Motor neuron (in vitro differentiated cells): Measurements from ENCODE around the gene KCNJ6. TPM values are rescaled to one million over a fixed set of nuclear protein-coding genes. Genes with fewer than 3 reads are reported as not detected.
"Not testable (repeated sequence)": the region's sequence is repeated elsewhere in the genome, so short reads cannot be mapped to it uniquely, and the experiment has no call there.

Experiments
- ATAC-seq, 8 experiments: fragments of 200-7000 bp; cut with Tn5 transposase; replicated peaks in 6 of 8; 2 replicates each; pipeline ENCODE4 v1.8.0; 2021; ENCODE audit warnings: mild to moderate bottlenecking in 8 of 8, moderate library complexity in 8 of 8
- H3K27ac ChIP-seq, 2 donors: fragments of 250-450 bp; sonication (Bioruptor Pico); 2 replicates each; pipeline ENCODE4 v1.9.0; 2021; ENCODE audit warnings: antibody characterized with exemption in 2 of 2, mild to moderate bottlenecking in 2 of 2, moderate library complexity in 1 of 2
- H3K4me1 ChIP-seq, 2 donors: fragments of 250-450 bp; sonication (Bioruptor Pico); replicated peaks in 1 of 2; 2 replicates each; pipeline ENCODE4 v1.6.1; 2021; ENCODE audit warnings: antibody characterized with exemption in 2 of 2, mild to moderate bottlenecking in 2 of 2, moderate library complexity in 1 of 2
- H3K4me3 ChIP-seq, 5 donors: fragments of 250-450 bp; sonication (Bioruptor Pico); 2 replicates each; pipeline ENCODE4 v1.9.0; 2021; ENCODE audit warnings: antibody characterized with exemption in 5 of 5, mild to moderate bottlenecking in 5 of 5, moderate library complexity in 4 of 5
- WGBS, 10 experiments: fragments of 450-650 bp; shearing (Covaris generic); methylation state at CpG; one replicate each; pipeline ENCODE4 v1.0.0; 2022; 5-methylcytosine and 5-hydroxymethylcytosine counted together
- in situ Hi-C, 9 experiments: fragments of 400-800 bp; cut with MboI; loops; one replicate each; pipeline ENCODE4 v1.15.0; 2021; ENCODE audit warnings: low sequenced_read_pairs in 9 of 9, low pct_unique_long_range_greater_than_20kb in 2 of 9; ENCODE audit not compliant: unreplicated experiment in 9 of 9
- total RNA-seq, 8 experiments: library from RNA; unstranded; fragments of 300-600 nt; gene quantifications; 2 replicates each; pipeline versions ENCODE4 v1.2.3 to v1.2.4, GENCODE V29; 2022

The KCNJ6 gene
- total RNA-seq, 8 experiments from 2014 or later = 0.05 to 3.4 (median 0.61) TPM

DNA sequence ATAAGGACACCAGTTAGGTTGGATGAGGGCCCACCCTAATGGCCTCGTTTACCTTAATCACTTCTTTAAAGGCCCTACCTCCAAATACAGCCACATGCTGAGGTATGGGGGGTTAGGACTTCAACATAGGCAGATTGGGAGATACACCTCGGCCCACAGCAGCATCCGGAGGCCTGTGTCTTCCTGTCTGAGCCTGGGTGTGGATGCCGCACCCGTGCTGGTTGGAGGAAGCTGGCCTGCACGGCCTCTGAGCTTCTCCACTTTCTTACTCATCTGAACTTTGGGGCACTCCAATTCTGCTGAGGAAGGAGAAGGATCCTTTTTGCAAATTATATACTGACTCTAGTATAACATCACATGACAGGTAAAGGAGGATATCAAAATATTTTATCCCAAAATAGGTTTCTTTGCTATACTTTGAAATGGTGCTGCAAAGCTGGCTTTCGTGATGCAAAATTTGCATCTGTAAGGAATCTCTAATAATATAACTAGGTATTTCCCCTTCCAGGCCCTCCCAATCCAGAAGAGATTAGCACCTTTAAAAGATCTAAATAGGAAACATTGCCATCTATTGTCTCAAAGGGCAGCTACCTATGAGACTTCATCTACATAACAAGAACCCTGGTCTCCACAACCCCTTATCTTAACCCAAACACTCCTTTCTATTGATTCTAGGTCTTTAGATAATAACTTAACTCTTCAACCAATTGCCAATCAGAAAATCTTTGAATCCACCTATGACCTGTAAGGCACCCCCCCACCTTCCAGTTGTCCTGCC lies 247.6 kb downstream of the KCNJ6 start:
- Histone ChIP-seq H3K4me1 (no peaks in the 10 kb centered on the region), H3K4me3 (no peak overlapping the region), H3K27ac (no peak overlapping the region)
- WGBS, 10 experiments = 0 to 100% (median 74%) methylated on average over 1 to 4 of the region's 7 CpGs; no CpG with 5 or more reads in 3 of the 10 experiments
- in situ Hi-C loops = no loop called here
- no peak for ATAC-seq

DNA sequence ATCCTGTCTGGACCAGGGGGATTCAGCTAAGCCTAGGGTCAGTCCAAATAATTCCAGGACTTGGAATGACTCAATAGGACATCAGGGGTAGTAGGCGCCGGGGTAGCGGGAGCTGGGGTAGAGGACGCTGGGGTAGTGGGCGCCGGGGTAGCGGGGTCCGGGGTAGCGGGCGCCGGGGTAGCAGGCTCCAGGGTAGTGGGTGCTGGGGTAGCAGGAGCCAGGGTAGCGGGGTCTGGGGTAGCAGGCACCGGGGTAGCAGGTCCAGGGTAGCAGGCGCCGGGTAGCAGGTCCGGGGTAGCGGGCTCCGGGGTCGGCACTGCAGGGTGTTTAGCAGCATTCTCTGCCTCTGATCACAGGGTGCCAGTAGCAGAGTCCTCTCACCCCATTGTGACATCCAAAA lies 248.9 kb downstream of the KCNJ6 start:
- H3K27ac ChIP-seq = no peak overlapping the region
- ATAC-seq = no peak
- WGBS, 10 experiments = 100% methylated on average over 5 of the region's 19 CpGs; no CpG with 5 or more reads in 9 of the 10 experiments
- in situ Hi-C loops = no loop called here
- no peaks in the 10 kb centered on the region for H3K4me1 ChIP-seq
- no peak overlapping the region for H3K4me3 ChIP-seq

DNA sequence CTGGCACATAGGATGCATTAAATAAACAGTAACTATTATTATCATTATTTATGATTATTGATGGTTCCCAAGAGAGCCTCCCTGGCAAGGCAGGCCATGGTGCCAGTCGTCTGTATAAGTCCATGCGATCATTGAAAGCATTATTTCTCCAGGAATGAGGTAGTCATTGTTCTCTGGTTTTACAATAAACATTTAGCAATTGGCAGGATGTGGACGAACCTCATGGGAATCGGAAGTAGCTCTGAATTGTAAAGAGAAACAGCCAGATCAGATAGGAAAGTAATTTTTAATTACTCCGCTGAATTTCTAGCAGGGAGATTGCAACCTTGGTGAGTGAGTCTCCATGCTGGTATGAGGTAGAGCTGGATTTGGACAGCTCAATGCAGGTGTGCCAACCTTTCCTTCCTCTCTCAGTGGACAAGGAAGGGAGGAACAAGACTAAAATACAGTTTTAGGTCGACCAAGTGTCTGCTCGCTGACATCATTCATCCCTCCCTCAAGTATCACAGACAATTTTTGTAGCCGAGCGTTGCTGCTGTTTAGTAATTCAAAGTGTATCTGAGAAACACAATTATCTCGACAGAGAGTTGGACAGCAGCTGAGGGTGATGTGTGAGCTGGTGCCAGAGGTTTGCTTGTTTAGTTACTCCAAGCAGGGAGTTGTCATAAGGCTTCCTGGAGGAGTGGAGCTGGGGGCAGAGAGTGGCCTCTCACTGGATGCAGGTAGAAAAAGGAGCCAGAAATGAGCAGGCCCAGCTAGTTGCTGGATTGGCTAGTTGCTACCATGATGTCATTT lies 250.8 kb downstream of the KCNJ6 start:
- 0 to 100% (median 65%) methylated on average over 1 to 10 of the region's 10 CpGs for WGBS, 10 experiments

DNA sequence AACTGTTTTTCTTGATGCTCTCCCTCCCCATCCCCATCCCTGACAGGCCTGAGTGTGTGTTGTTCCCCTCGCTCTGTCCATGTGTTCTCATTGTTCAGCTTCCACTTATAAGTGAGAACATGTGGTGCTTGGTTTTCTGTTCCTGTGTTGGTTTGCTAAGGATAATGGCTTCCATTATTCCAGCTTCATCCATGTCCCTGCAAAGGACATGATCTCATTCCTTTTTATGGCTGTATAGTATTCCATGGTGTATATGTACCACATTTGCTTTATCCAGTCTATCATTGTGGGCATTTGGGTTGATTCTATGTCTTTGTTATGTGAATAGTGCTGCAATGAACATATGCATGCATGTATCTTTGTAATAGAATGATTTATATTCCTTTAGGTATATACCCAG lies 254.0 kb downstream of the KCNJ6 start:
- in situ Hi-C loops, ATAC-seq, H3K4me3 ChIP-seq, H3K27ac ChIP-seq, H3K4me1 ChIP-seq: not testable (repeated sequence)
- WGBS, 10 experiments = 43 to 100% (median 86%) methylated on average over 1 of the region's 1 CpG; no CpG with 5 or more reads in 5 of the 10 experiments

More for the DNA sequence above, 250.8 kb downstream of the KCNJ6 start:
- peak in 2 of 8 experiments; percentile 3 to 29 for ATAC-seq
- H3K27ac ChIP-seq = no peak overlapping the region
- no peak overlapping the region for H3K4me3 ChIP-seq
- no peaks in the 10 kb centered on the region for H3K4me1 ChIP-seq
- in situ Hi-C loops = no loop called here

DNA sequence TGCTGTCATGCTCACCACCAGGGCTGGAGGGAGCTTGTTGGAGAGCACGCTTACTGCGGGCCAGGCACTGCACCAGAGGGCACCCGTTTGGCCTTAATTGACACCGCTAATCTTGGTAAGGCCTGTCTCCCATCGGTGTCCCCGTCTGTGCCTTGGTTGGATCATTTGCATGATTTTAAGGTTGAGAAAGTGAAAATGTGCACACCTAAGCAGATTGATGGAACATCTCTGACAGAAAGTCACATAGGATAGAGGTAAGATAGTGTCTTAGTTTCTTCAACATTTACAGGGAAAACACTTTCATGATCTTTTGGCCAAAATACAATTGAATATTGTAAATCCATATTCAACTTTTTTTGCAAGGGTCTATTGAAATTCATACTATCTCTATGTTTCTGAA lies 255.5 kb downstream of the KCNJ6 start:
- 68 to 73% methylated on average over 2 to 4 of the region's 6 CpGs; no CpG with 5 or more reads in 8 of the 10 experiments for WGBS, 10 experiments
- H3K4me3 ChIP-seq = no peak overlapping the region
- in situ Hi-C loops = no loop called here
- H3K4me1 ChIP-seq = no peaks in the 10 kb centered on the region
- H3K27ac ChIP-seq = no peak overlapping the region
- ATAC-seq = no peak

DNA sequence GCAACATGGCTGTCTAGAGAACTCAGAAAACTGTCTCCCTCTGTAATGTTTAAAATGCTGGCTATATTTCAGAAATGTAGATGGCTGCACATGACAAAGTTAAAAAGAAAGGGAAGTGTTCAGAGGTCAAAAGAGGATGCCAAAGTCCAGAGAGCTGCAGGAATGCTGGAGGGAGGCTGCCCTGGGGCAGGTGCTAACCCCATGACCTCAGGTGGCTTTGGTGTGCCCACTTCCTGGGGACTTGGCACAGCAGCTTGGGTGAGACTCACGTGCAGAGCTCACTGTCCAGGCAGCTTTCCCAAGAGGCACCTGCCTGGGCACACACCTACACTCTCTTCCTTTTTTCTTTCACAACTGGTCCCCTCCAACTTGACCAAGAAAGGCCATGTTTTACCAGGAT lies 256.4 kb downstream of the KCNJ6 start:
- WGBS, 10 experiments = 40 to 100% (median 67%) methylated on average over 1 of the region's 1 CpG; no CpG with 5 or more reads in 6 of the 10 experiments
- Histone ChIP-seq H3K4me1 (no peaks in the 10 kb centered on the region), H3K4me3 (no peak overlapping the region), H3K27ac (no peak overlapping the region)
- in situ Hi-C loops = no loop called here
- ATAC-seq = no peak

DNA sequence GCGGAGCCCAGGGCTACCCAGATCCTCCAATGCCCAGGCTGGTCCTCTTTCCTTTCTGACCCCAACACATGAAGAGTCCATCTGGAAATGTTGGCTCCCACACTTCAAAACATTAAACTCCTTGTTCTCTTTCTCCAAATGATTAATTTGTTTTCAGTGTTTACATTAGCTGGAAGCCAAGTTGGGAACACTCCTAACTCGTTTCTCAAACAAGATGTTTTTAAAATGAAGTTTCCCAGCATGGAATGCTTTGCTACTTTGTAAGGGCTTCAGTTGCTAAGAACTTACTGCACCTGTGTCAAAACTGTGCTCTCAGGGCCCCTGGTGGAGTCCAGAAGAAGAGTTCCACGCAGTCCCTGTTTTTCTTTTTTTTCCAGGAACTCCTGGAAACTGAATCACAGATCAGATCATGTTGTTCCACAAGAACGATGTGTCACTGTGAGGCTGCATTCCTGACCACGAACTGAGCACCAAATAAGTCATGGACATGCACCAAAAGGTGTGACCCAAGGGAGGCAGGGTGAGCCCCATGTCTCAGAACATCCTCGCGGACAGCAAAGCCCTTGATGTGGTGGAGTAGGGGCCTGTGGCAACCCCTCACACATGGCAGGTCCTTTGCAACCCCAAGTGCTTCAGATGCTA lies 257.3 kb downstream of the KCNJ6 start:
- WGBS, 10 experiments = 0 to 90% (median 50%) methylated on average over 1 to 6 of the region's 7 CpGs; no CpG with 5 or more reads in 2 of the 10 experiments
- H3K27ac ChIP-seq = no peak overlapping the region
- H3K4me3 ChIP-seq = no peak overlapping the region
- peak in 4 of 8 experiments; percentile 75 to 93 (median 82) for ATAC-seq
- in situ Hi-C loops = no loop called here
- no peaks in the 10 kb centered on the region for H3K4me1 ChIP-seq

DNA sequence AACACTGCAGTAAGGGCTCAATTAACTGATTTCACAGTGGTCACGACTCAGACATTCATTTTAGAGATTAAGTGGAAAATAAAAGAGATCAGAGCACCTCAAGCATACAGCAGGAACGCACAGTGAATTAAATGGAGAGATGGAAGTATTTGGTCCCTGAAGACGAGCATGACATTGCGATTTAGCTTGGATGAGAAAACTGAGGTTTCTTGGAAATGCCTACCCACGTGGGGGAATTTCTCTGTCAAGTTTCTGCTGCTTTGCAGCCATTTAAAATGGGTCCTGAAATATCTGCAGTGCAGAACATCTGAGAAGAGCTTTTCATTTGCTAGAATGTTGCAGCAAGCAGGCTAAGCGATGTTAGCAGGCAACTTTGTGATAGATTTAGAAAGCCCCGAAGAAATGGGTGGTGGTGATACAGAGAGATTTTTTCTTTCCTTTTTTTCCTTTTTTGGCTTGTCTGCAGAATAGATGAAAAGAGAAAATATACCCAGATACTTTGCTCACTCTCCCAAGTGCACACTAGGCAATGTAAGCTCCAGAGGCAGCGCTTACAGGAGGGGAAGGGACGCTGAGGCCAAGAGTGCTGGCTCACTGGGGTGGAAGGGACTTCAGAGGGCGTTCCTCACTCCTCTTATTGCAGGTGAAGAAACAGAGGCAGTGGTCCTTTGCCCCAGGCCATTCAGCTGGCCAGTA lies 258.0 kb downstream of the KCNJ6 start:
- in situ Hi-C loops = no loop called here
- Histone ChIP-seq H3K4me3 (no peak overlapping the region), H3K27ac (no peak overlapping the region), H3K4me1 (no peaks in the 10 kb centered on the region)
- WGBS, 10 experiments = 0 to 80% (median 37%) methylated on average over 2 to 9 of the region's 10 CpGs; no CpG with 5 or more reads in 2 of the 10 experiments
- ATAC-seq = peak in 1 of 8 experiments; percentile 38

DNA sequence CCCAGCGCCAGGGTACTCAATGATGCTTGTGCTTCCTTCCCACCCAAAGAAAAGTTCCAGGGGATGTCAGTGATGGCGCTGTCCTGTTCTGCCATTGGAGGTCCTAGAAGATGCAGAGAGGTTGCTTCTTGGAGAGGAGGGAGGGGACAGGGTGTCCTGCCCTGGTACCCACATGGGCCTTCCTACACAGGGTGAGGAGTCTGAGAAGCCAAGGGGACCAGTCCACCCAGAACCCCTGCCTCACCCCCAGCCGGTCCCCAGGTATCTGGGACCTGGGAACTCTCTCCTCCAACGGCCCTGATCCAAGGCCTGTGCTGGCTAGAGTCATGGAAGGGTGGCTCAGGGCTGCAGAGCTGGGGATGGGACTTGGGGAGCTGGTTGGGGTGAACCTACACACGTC lies 259.4 kb downstream of the KCNJ6 start:
- Histone ChIP-seq H3K4me3 (no peak overlapping the region), H3K4me1 (no peaks in the 10 kb centered on the region), H3K27ac (no peak overlapping the region)
- in situ Hi-C loops = no loop called here
- ATAC-seq = no peak
- 21 to 100% (median 63%) methylated on average over 1 to 4 of the region's 5 CpGs; no CpG with 5 or more reads in 4 of the 10 experiments for WGBS, 10 experiments

DNA sequence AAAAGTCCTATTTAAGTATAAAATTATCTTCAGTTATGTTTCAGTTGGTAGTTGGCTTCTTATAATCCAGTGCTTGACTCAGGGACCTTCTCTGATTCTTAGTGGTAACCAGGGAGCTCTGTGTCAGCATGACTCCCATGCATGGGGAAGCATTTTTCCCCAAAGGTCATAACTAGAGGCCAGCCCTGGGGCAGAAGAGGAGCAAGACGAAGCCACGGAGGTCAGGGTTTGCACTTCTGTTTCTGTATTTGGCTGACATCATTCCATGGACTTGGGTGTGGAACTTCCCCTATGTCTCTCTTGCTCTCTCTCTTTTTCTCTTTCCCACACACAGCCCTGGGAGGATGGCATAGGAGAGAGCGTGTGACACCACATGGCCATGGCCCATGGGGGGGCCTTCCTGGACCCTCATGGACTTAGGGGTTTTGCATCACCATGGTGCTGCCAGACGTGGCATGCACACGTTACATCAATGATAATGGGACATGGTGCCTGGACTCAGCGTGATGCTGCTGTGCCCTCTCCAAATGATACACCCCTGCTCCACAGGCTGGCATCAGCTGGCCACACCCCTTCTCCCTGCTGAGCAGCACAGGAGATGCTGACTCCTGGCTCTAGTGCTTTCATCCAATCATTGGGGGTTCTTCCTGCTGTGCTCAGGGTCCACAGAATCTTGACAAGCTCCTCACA lies 260.5 kb downstream of the KCNJ6 start:
- no peak overlapping the region for H3K27ac ChIP-seq
- no peaks in the 10 kb centered on the region for H3K4me1 ChIP-seq
- 20 to 100% (median 90%) methylated on average over 1 to 3 of the region's 6 CpGs; no CpG with 5 or more reads in 4 of the 10 experiments for WGBS, 10 experiments
- in situ Hi-C loops = no loop called here
- H3K4me3 ChIP-seq = no peak overlapping the region
- ATAC-seq = no peak

DNA sequence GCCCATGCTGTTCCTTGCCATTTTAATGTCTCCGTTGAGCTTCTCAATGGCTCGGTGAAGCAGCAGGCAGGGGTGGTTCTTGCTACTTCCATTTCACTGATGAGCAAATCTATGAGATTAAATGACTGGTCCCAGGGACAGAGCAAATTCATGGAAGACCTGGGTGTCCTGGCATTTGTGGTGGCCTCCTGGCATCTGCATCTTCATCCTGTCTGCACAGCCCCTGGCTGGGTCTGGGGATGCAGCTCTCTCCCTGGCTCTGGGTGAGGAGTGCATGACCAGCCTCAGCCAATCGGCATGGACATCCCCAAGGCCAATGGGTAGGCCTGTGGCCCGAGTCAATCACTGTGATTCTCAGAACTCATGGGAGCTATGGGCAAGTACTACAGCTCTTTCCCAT lies 261.7 kb downstream of the KCNJ6 start:
- H3K27ac ChIP-seq = no peak overlapping the region
- 10 to 90% (median 75%) methylated on average over 1 to 4 of the region's 4 CpGs; no CpG with 5 or more reads in 3 of the 10 experiments for WGBS, 10 experiments
- in situ Hi-C loops = no loop called here
- H3K4me3 ChIP-seq = no peak overlapping the region
- ATAC-seq = no peak
- no peaks in the 10 kb centered on the region for H3K4me1 ChIP-seq

DNA sequence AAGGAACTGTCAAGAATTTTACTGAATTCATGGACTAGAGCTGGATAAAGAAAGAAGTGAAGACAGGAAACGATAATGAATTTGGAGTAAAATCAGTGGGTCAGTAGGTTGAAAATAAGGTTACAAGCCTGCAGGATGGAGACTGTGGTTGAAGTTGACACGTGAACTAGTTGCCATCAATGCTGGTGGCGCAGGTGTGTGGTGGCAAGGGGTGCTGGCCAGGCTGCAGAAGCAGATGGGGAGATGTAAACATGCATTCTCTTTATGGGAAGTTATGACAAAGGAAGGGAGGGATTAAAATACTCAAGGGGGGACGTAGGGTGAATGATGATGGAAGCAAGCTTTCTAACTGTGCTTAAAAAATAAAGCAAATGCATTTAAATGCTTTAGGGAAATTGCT lies 263.1 kb downstream of the KCNJ6 start:
- H3K4me1 ChIP-seq = no peaks in the 10 kb centered on the region
- in situ Hi-C loops = no loop called here
- H3K4me3 ChIP-seq = no peak overlapping the region
- WGBS, 10 experiments = 16 to 90% (median 69%) methylated on average over 1 to 4 of the region's 4 CpGs; no CpG with 5 or more reads in 1 of the 10 experiments
- ATAC-seq = no peak
- no peak overlapping the region for H3K27ac ChIP-seq
